ENCODE results near the gene SMU1. TPM values are rescaled to one million over a fixed set of nuclear protein-coding genes. Genes with fewer than 3 reads are reported as not detected.

Gene SMU1
- total RNA-seq, 4 donors from 2014 or later = 7.2 to 14.6 (median 10.4) TPM

DNA sequence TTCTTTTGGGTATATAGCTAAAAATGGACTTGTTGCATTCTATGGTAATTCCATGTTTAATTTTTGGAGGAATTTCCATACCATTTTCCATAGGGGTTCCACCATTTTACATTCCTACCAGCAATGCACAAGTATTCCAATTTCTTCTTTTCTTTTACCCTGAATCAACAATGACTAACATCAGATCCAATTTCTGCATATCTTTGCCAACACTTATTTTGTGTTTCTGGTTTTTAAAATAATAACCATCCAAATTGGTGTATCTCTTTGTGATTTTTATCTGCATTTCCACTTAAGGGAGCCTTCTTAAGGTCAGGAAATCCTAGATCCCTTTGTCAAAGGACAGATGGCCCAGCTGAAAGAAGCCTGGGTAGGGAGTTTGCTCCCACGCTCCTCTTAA, 29.5 kb upstream of the SMU1 start:
- 100% methylated on average over 1 of the region's 1 CpG for WGBS, 2 donors (ENCODE audit: low coverage in 1 of 2)
- H3K27me3 ChIP-seq = no peaks in the 10 kb centered on the region
- no peak for TF ChIP-seq POLR2A (IDR thresholded peaks at IDR 0.05)
- TF ChIP-seq POLR2AphosphoS5 (IDR thresholded peaks at IDR 0.05) = no peak
- TF ChIP-seq, protein P1, sequence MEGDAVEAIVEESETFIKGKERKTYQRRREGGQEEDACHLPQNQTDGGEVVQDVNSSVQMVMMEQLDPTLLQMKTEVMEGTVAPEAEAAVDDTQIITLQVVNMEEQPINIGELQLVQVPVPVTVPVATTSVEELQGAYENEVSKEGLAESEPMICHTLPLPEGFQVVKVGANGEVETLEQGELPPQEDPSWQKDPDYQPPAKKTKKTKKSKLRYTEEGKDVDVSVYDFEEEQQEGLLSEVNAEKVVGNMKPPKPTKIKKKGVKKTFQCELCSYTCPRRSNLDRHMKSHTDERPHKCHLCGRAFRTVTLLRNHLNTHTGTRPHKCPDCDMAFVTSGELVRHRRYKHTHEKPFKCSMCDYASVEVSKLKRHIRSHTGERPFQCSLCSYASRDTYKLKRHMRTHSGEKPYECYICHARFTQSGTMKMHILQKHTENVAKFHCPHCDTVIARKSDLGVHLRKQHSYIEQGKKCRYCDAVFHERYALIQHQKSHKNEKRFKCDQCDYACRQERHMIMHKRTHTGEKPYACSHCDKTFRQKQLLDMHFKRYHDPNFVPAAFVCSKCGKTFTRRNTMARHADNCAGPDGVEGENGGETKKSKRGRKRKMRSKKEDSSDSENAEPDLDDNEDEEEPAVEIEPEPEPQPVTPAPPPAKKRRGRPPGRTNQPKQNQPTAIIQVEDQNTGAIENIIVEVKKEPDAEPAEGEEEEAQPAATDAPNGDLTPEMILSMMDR (IDR thresholded peaks at IDR 0.05) = no peak
- no peak for DNase-seq
- H3K4me1 ChIP-seq = no peaks in the 10 kb centered on the region
- H3K36me3 ChIP-seq = no peaks in the 10 kb centered on the region
- intact Hi-C loops (cut with DNase I; ENCODE audit: low total_unique reads) = no loop called here
- H3K27ac ChIP-seq = no peak overlapping the region
- in situ Hi-C loops (cut with MboI; ENCODE audit: low pct_ligation_motif_present in 1 of 4, low pct_unique_long_range_greater_than_20kb in 1 of 4, low sequenced_read_pairs in 3 of 4) = no loop called here
- H3K9me3 ChIP-seq = no peaks in the 10 kb centered on the region
- H3K4me3 ChIP-seq = no peak overlapping the region

DNA sequence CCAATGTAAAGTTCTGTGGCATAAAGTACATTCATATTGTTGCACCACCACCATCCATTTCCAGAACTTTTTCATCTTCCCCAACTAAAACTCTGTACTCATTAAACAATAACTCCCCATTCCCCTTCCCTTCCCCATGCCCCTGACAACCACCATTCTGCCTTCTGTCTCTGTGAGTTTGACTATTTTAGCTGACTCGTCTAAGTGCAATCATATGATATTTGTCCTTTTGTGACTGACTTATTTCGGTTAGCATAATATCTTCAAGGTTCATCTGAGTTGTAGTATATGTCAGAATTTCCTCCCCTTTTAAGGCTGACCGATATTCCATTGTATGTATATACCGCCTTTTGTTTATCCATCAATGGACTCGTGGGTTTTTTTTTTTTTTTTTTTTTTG, 29.0 kb upstream of the SMU1 start:
- TF ChIP-seq POLR2AphosphoS5 (IDR thresholded peaks at IDR 0.05) (no peak), POLR2A (IDR thresholded peaks at IDR 0.05) (no peak), EP300 (IDR thresholded peaks at IDR 0.05; ENCODE audit: low read depth) (no peak)
- TF ChIP-seq, protein P1 (IDR thresholded peaks at IDR 0.05) = no peak
- 87 to 90% methylated on average over 4 to 5 of the region's 5 CpGs for WGBS, 2 donors (ENCODE audit: low coverage in 1 of 2)
- no peak for DNase-seq
- intact Hi-C loops (cut with DNase I; ENCODE audit: low total_unique reads) (no loop called here), in situ Hi-C loops (cut with MboI; ENCODE audit: low pct_ligation_motif_present in 1 of 4, low pct_unique_long_range_greater_than_20kb in 1 of 4, low sequenced_read_pairs in 3 of 4) (no loop called here)
- Histone ChIP-seq H3K9me3 (no peaks in the 10 kb centered on the region), H3K27ac (no peak overlapping the region), H3K4me1 (no peaks in the 10 kb centered on the region), H3K4me3 (no peak overlapping the region), H3K36me3 (no peaks in the 10 kb centered on the region), H3K27me3 (no peaks in the 10 kb centered on the region)

- no peaks in the 10 kb centered on the region for H3K9me3 ChIP-seq
- in situ Hi-C loops (cut with MboI; ENCODE audit: low pct_ligation_motif_present in 1 of 4, low pct_unique_long_range_greater_than_20kb in 1 of 4, low sequenced_read_pairs in 3 of 4) = no loop called here
- no peaks in the 10 kb centered on the region for H3K36me3 ChIP-seq
- 94 to 100% methylated on average over 1 to 7 of the region's 7 CpGs for WGBS, 2 donors (ENCODE audit: low coverage in 1 of 2)
- intact Hi-C loops (cut with DNase I; ENCODE audit: low total_unique reads) = no loop called here
- H3K4me3 ChIP-seq = no peak overlapping the region
- no peak for TF ChIP-seq POLR2AphosphoS5 (IDR thresholded peaks at IDR 0.05)
- no peak for TF ChIP-seq EP300 (IDR thresholded peaks at IDR 0.05; ENCODE audit: low read depth)
- no peak for TF ChIP-seq POLR2A (IDR thresholded peaks at IDR 0.05)
- TF ChIP-seq, protein P1 (IDR thresholded peaks at IDR 0.05) = no peak
- no peaks in the 10 kb centered on the region for H3K4me1 ChIP-seq
- no peaks in the 10 kb centered on the region for H3K27me3 ChIP-seq
- no peak overlapping the region for H3K27ac ChIP-seq
- no peak for DNase-seq
These were observed 27.9 kb upstream of the SMU1 start for GRCh38 chr9:33104401-33104800.

GRCh38 chr9:33103501-33104281, 27.2 kb upstream of the SMU1 start:
- Histone ChIP-seq H3K9me3 (no peaks in the 10 kb centered on the region), H3K36me3 (no peaks in the 10 kb centered on the region), H3K27ac (no peak overlapping the region), H3K27me3 (no peaks in the 10 kb centered on the region), H3K4me3 (no peak overlapping the region), H3K4me1 (no peaks in the 10 kb centered on the region)
- DNase-seq = no peak
- WGBS, 2 donors (ENCODE audit: low coverage in 1 of 2) = 84 to 89% methylated on average over 4 to 8 of the region's 8 CpGs
- in situ Hi-C loops (cut with MboI; ENCODE audit: low pct_ligation_motif_present in 1 of 4, low pct_unique_long_range_greater_than_20kb in 1 of 4, low sequenced_read_pairs in 3 of 4) = no loop called here
- intact Hi-C loops (cut with DNase I; ENCODE audit: low total_unique reads) = no loop called here
- TF ChIP-seq POLR2AphosphoS5 (IDR thresholded peaks at IDR 0.05) (no peak), EP300 (IDR thresholded peaks at IDR 0.05; ENCODE audit: low read depth) (no peak), POLR2A (IDR thresholded peaks at IDR 0.05) (no peak)
- TF ChIP-seq, protein P1 (IDR thresholded peaks at IDR 0.05) = no peak
